Mucosa of descending colon (tissue), 3 donors: ENCODE results near the gene DENND6B. TPM values are rescaled to one million over a fixed set of nuclear protein-coding genes. Genes with fewer than 3 reads are reported as not detected.
A peak's percentile ranks its signal among the peaks of the same experiment; 100 is the strongest.

ENCODE experiments used
- ATAC-seq: fragments of 200-7000 bp; cut with Tn5 transposase; one replicate; pipeline ENCODE4 v1.9.1; 2020; ENCODE audit warnings: mild to moderate bottlenecking, moderate library complexity
- DNase-seq, 3 donors: peaks; one replicate each; pipeline ENCODE4 v3.0.0-alpha.2; 2020
- H3K36me3 ChIP-seq: fragments of 200-600 bp; one replicate; pipeline ENCODE4 v1.8.0; 2021; ENCODE audit warnings: low read depth, mild to moderate bottlenecking
- H3K4me1 ChIP-seq: fragments of 200-600 bp; one replicate; pipeline ENCODE4 v1.8.0; 2021; ENCODE audit warnings: low read depth, mild to moderate bottlenecking
- H3K4me3 ChIP-seq: fragments of 200-600 bp; one replicate; pipeline ENCODE4 v1.8.0; 2021; ENCODE audit warnings: mild to moderate bottlenecking
- H3K9me3 ChIP-seq: fragments of 200-600 bp; one replicate; pipeline ENCODE4 v1.8.0; 2021; ENCODE audit warnings: mild to moderate bottlenecking
- intact Hi-C, 2 donors: fragments of 100-400 bp; cut with DNase I in 1 of 2; cut with micrococcal nuclease in 1 of 2; formaldehyde crosslinking; loops; one replicate each; pipeline versions ENCODE4 v1.11.0 to v1.11.1; 2022; cut with DNase I, micrococcal nuclease
- total RNA-seq, 3 donors: library from RNA; stranded (reverse); fragmentation: NEBNext Ultra II Directional in 2 of 3; extraction: Animal tissue kit (Norgen Biotek cat#: 25700) in 2 of 3; gene quantifications; one replicate each; pipeline versions ENCODE4 v1.2.1 to v1.2.4, GENCODE V29; 2021 to 2023
- TF ChIP-seq, protein P1 (sequence below): fragments of 200-600 bp; IDR thresholded peaks from one replicate; pipeline ENCODE4 v1.8.0; 2022; ENCODE audit warnings: antibody characterized with exemption, mild to moderate bottlenecking
- donor health status: DM: no; HTN: no; CAD: no; lungs with moderate emphysema.
- donor health status: DM: no; HTN: no; CAD: no.
- donor health status: DM: no; HTN: yes; CAD: no.

DENND6B gene
- total RNA-seq, 3 donors from 2014 or later, result 2.8 to 6.3 (median 5.2) TPM

DNA sequence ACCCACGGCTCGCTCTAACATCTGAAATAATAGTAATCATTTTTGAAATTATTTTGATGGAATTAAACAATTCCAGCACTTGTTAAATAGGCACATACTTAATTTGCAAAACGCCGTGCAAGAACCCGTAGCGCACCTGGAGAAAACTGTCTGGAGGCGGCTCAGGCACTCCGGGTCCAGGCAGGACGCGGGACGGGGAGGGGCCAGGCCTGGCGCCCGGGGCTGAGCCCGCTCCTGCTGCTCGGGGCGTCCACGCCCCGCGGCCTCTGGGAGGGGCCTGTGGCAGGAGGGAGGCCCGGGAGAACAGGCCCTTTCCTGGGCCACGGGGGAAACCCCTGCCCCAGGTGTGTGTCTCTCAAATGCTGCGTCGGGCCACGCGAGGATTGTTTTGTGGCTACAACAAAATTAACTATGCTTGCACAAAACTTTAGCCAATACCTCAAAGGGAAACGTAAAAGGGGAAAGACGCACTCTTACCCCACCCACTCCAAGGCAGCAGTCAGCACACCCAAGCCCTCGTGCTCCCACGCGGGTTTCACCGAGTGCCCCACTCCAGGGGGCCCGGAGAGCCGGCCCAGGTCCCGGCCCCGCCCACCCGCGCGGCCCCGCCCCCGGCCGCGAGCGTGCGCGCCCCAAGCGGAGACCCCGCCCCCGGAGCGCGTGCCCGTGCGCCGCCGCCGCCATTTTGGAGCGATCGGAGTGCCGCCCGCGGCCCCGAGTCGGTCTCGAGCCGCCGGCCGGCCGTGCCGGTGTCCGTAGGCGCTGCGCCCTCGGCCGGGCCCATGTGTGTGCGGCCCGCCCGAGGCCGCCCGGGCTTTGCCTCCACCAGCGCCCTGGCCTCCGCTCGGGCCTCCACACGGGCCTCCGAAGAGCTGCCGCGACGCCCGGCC lies 16.1 kb upstream of the DENND6B start, which contains the start of gene PPP6R2:
TSS of gene PPP6R2 (plus strand) at position 677 of the 890 bp plus-strand sequence. CDS start 50,582 bp downstream, outside the sequence.
- ATAC-seq, result peak; percentile 94

DNA sequence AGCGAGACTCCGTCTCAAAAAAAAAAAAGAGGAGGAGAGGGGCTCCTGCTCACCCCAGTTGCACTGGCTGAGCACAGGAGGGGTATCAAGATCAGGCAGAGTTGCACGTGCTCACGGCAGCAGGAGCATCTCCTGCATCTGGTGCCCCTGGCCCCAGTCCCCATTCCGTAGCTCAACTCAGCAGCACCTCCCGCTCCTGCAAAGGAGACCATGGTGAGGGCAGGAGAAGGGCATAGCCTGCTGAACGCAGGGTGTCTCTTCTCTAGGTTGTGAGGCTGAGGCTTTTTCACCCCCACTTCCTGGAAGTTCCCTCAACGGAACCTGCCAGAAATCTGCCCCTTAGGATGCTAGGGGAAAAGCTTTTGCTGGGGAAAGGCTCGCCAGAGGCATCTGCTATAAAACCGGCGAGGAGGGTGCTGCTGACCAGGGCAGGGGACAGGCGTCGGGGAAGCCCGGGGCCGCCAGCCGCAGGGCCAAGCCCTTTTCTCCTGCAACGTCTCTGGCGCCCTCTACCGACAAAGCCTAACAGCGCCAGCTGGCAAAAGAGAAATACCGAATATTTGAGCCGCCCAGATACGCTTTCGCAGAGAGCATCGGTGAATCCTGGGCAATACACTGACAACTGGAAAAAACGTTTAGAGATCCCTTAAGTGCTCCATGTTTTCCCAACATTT lies 15.3 kb upstream of the DENND6B start:
- TF ChIP-seq, protein P1, sequence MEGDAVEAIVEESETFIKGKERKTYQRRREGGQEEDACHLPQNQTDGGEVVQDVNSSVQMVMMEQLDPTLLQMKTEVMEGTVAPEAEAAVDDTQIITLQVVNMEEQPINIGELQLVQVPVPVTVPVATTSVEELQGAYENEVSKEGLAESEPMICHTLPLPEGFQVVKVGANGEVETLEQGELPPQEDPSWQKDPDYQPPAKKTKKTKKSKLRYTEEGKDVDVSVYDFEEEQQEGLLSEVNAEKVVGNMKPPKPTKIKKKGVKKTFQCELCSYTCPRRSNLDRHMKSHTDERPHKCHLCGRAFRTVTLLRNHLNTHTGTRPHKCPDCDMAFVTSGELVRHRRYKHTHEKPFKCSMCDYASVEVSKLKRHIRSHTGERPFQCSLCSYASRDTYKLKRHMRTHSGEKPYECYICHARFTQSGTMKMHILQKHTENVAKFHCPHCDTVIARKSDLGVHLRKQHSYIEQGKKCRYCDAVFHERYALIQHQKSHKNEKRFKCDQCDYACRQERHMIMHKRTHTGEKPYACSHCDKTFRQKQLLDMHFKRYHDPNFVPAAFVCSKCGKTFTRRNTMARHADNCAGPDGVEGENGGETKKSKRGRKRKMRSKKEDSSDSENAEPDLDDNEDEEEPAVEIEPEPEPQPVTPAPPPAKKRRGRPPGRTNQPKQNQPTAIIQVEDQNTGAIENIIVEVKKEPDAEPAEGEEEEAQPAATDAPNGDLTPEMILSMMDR, result peak; percentile 92
- Histone ChIP-seq H3K9me3 (no peaks in the 10 kb centered on the region), H3K36me3 (no peaks in the 10 kb centered on the region), H3K4me1 (peaks cover 9% of the 10 kb centered on the region), H3K4me3 (no peak overlapping the region)
- ATAC-seq (peak; percentile 87), DNase-seq (peak; percentile 90 to 94 (median 91))
- intact Hi-C loops, result loop anchor here in 1 of 2 donors (5.0 kb wide), 1 partner anchor 90 kb away; the partner anchor contains the start of gene HDAC10

More for the DNA sequence above, 16.1 kb upstream of the DENND6B start, which contains the start of gene PPP6R2:
- TF ChIP-seq, protein P1, result no peak
- intact Hi-C loops, result loop anchor here in 1 of 2 donors (5.0 kb wide), 1 partner anchor 91 kb away; the partner anchor contains the start of gene HDAC10
- no peaks in the 10 kb centered on the region for H3K36me3 ChIP-seq
- peaks cover 9% of the 10 kb centered on the region for H3K4me1 ChIP-seq
- peak within 1 kb of the TSS; percentile 77 for H3K4me3 ChIP-seq
- H3K9me3 ChIP-seq, result no peaks in the 10 kb centered on the region
- peak; percentile 90 to 93 (median 91) for DNase-seq

DNA sequence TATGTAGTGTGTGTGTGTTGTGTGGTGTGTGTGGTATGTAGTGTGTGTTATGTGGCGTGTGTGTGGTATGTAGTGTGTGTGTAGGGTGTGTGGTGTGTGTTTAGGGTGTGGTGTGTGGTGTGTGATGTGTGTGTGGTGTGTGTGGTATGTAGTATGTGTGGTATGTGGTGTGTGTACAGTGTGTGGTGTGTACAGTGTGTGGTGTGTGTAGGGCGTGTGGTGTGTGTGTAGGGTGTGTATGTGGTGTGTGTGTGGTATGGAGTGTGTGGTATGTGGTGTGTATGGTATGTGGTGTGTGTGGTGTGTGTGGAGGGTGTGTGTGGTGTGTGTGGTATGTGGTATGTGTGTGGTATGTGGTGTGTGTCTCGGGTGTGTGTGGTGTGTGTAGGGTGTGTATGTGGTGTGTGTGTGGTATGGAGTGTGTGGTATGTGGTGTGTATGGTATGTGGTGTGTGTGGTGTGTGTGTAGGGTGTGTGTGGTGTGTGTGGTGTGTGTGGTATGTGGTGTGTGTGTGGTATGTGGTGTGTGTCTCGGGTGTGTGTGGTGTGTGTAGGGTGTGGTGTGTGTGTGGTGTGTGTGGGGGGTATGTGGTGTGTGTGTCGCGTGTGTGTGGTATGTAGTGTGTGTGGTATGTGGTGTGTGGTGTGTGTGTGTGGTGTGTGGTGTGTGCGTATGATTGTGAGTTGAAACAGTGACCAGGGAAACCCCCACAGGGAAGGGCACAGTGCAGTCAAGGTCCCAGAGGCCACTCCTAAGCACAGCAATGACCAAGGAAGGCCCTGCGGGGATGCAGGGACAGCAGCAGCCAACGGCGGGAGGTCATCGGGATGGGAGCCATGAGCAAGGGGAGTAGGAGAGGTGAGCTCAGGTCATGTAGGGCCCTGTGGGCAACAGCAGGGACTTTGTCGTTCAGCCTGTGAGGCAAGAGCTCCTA lies 13.4 kb upstream of the DENND6B start:
- Histone ChIP-seq H3K4me3 (no peak overlapping the region), H3K36me3 (no peaks in the 10 kb centered on the region), H3K4me1 (peaks cover 9% of the 10 kb centered on the region), H3K9me3 (no peaks in the 10 kb centered on the region)
- DNase-seq, result no peak
- TF ChIP-seq, protein P1, result no peak
- intact Hi-C loops, result loop anchor here in 1 of 2 donors (5.0 kb wide), 1 partner anchor 88 kb away; the partner anchor contains the start of gene HDAC10
- no peak for ATAC-seq

DNA sequence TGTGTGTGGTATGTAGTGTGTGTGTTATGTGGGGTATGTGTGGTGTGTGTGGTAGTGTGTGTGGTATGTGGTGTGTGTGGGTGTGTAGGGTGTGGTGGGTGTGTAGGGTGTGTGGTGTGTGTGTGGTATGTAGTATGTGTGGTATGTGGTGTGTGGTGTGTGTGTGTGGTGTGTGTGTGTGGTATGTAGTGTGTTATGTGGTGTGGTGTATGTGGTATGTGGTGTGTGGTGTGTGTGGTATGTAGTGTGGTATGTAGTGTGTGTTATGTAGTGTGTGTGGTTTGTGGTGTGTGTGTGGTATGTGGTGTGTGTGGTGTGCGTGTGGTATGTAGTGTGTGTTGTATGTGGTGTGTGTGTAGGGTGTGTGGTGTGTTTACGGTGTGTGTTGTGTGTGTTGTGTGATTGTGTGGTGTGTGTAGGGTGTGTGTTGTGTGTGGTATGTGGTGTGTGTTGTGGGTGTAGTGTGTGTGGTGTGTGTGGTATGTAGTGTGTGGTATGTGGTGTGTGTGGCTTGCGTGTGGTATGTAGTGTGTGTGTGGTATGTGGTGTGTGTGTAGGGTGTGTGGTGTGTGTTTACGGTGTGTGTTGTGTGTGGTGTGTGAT lies 12.1 kb upstream of the DENND6B start:
- ATAC-seq, result no peak
- Histone ChIP-seq H3K4me3 (no peak overlapping the region), H3K4me1 (peaks cover 9% of the 10 kb centered on the region), H3K9me3 (no peaks in the 10 kb centered on the region), H3K36me3 (no peaks in the 10 kb centered on the region)
- intact Hi-C loops, result no loop called here
- TF ChIP-seq, protein P1, result no peak
- no peak for DNase-seq
